SW 1271 (cell line): Measurements from ENCODE around the gene ZNF311.
"Not testable (repeated sequence)": the region's sequence is repeated elsewhere in the genome, so short reads cannot be mapped to it uniquely, and the experiment has no call there.

Experiments used
- DNase-seq, 2 experiments: peaks; one replicate each; lab custom pipeline; 2025; lab: John Stamatoyannopoulos, UW

The ZNF311 gene

DNA sequence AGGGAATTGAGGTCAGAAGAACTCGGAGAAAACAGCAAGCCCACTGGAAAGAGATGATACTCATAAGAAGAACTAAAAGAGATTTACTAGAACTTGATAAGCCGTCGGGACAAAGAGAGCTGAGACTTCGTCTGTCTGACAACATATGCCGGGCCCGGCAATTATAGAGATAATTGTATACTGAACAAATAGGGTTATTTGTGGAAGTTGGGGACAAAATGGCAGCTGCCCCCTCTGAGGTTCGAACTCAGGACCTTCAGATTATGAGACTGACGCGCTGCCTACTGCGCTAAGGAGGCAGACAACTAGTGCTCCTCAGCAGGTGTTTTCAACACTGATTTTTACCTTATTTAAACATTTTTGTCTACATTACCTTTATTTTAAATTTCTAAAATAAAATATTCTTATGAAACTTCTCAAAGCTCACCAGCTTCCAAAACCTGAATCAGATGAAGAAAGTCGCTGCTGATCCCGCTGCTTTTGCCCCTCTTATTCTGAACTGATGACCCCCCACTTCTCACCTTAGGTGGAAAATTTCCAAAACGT is 52.0 kb downstream of the ZNF311 start:
- peak; percentile 20 to 77 for DNase-seq

GRCh38 chr6:28949656-28950195 is 55.4 kb downstream of the ZNF311 start:
- not testable (repeated sequence) for DNase-seq

DNA sequence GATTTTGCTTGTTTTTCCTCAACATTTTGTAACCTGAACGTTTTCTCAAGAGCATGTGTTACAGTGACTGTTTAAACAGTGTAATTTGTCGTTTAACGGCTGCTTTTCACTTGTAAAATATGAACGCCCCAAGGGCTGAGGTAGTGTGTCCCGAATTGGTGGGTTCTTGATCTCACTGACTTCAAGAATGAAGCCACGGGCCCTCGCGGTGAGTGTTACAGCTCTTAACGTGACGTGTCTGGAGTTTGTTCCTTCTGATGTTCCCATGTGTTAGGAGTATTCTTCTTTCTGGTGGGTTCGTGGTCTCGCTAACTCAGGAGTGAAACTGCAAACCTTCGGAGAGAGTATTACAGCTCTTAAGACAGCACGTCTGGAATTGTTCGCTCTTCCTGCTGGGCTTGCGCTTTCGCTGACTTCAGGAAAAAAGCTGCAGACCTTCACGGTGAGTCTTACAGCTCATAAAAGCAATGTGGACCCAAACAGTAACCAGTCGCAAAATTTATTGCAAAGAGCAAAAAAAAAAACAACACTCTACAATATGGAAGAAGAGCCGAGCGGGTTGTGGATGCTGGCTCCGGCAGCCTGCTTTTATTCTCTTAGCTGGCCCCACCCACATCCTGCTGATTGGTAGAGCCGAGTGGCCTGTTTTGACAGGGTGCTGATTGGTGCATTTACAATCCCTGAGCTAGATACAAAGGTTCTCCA is 56.2 kb downstream of the ZNF311 start:
- DNase-seq = no peak

- peak; percentile 32 to 36 for DNase-seq
These were observed 57.3 kb downstream of the ZNF311 start for GRCh38 chr6:28947831-28948270.

DNA sequence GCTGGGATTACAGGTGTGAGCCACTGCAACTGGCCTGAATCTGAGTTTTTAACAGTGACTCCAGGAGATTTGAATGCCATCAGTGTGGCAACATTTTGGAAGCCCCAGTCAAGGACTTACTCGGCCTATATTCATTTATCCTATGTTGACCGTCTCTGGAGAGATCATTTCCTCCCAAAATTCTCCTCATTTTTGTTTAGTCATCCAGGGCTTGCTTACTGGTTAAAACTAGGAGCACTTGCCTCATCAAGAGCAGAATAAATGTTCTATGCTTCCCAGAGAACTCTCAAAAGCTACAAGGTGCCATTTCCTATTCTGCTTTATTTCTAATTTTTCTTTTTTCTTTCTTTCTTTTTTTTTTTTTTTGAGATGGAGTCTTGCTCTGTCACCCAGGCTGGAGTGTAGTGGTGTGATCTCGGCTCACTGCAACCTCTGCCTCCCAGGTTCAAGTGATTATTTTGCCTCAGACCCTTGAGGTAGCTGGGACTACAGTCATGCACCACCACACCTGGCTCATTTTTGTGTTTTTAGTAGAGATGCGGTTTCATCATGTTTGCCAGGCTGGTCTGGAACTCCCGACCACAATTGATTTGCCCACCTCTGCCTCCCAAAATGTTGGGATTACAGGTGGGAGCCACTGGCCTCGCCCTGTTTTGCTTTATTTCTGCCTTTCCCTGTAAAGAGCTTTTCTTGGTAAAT is 57.9 kb downstream of the ZNF311 start:
- no peak for DNase-seq

DNA sequence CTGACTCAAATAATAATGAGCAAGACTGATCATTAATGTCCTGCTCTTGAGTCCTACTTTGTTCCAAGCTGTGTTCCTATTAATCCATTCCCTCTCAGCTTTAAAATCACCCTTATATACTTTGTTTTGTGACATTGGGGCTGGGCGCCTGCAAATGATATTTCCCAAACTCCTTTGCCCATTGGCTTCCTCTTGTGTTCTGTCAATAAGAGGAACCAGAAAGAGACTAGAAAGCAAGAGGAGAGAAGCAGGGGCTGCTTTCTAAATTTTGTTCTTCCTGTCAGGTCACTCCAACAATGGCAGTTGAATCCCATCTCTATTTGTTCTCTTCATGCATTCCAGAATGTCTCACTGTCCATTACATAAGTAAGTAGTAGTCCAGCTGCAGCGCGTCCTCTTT is 59.8 kb downstream of the ZNF311 start:
- no peak for DNase-seq
